Measurements from ENCODE around the gene CCNG2.
"Not testable (repeated sequence)": the region's sequence is repeated elsewhere in the genome, so short reads cannot be mapped to it uniquely, and the experiment has no call there.

The CCNG2 gene

GRCh38 chr4:77156912-77157858 lies at the start of gene CCNG2:
CCNG2 (plus strand) TSS chr4:77157207; CDS start chr4:77158533, 1,326 bp downstream.
- peak; percentile 85 for DNase-seq (ENCODE audit: low spot score)

GRCh38 chr4:77110730-77111129 lies 46.3 kb upstream of the CCNG2 start:
- no peak for DNase-seq (ENCODE audit: low spot score)

GRCh38 chr4:77113069-77113468 lies 43.9 kb upstream of the CCNG2 start:
- DNase-seq (ENCODE audit: low spot score): no peak

- DNase-seq (ENCODE audit: low spot score): no peak
These were observed 39.3 kb upstream of the CCNG2 start for GRCh38 chr4:77117721-77118120.

GRCh38 chr4:77120886-77121508 lies 36.0 kb upstream of the CCNG2 start:
- DNase-seq (ENCODE audit: low spot score): peak; percentile 13

GRCh38 chr4:77121736-77122240 lies 35.2 kb upstream of the CCNG2 start:
- DNase-seq (ENCODE audit: low spot score): no peak

GRCh38 chr4:77122656-77123055 lies 34.4 kb upstream of the CCNG2 start:
- no peak for DNase-seq (ENCODE audit: low spot score)

- no peak for DNase-seq (ENCODE audit: low spot score)
These were observed 33.6 kb upstream of the CCNG2 start for GRCh38 chr4:77123411-77123810.

- no peak for DNase-seq (ENCODE audit: low spot score)
These were observed 32.4 kb upstream of the CCNG2 start for GRCh38 chr4:77124576-77124975.

GRCh38 chr4:77125961-77126360 lies 31.0 kb upstream of the CCNG2 start:
- DNase-seq (ENCODE audit: low spot score): no peak

- no peak for DNase-seq (ENCODE audit: low spot score)
These were observed 30.2 kb upstream of the CCNG2 start for GRCh38 chr4:77126809-77127208.

- no peak for DNase-seq (ENCODE audit: low spot score)
These were observed 29.8 kb upstream of the CCNG2 start for GRCh38 chr4:77127215-77127614.

GRCh38 chr4:77127837-77128621 lies 29.0 kb upstream of the CCNG2 start:
- DNase-seq (ENCODE audit: low spot score): no peak

GRCh38 chr4:77132652-77133312 lies 24.2 kb upstream of the CCNG2 start:
- DNase-seq (ENCODE audit: low spot score): no peak

GRCh38 chr4:77137448-77137847 lies 19.6 kb upstream of the CCNG2 start:
- not testable (repeated sequence) for DNase-seq (ENCODE audit: low spot score)

GRCh38 chr4:77141964-77142645 lies 14.9 kb upstream of the CCNG2 start:
- no peak for DNase-seq (ENCODE audit: low spot score)

- no peak for DNase-seq (ENCODE audit: low spot score)
These were observed 14.4 kb upstream of the CCNG2 start for GRCh38 chr4:77142646-77143028.

GRCh38 chr4:77143091-77143490 lies 13.9 kb upstream of the CCNG2 start:
- no peak for DNase-seq (ENCODE audit: low spot score)

GRCh38 chr4:77145842-77146185 lies 11.2 kb upstream of the CCNG2 start:
- DNase-seq (ENCODE audit: low spot score): no peak

GRCh38 chr4:77146186-77147078 lies 10.6 kb upstream of the CCNG2 start:
- DNase-seq (ENCODE audit: low spot score): peak; percentile 40
